Activated naive CD4-positive, alpha-beta T cell (primary cell): ENCODE results near the gene LACTB.

Experiments
- DNase-seq, 4 experiments: peaks; one replicate each; lab custom pipeline; 2025; lab: John Stamatoyannopoulos, UW

Gene LACTB

DNA sequence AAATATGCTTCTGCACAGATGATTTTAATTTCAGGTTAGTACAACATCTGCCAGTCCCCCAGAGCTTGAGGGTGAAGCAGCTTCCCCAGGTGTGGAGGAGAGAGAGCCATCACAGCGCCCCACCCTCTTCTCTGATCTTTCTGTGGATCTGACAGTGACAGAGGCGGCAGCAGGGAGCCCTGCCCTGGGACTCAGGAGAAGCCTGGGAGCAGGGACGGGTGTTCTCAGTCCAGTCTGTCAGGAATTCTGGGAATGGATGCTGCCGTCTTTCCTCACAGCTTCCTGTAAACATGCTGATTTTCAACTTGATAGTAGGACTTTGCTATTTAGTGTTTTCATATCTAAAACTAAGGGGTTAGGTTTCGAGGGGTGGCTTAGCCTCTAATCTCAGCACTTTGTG is 56.4 kb downstream of the LACTB start:
- no peak for DNase-seq

DNA sequence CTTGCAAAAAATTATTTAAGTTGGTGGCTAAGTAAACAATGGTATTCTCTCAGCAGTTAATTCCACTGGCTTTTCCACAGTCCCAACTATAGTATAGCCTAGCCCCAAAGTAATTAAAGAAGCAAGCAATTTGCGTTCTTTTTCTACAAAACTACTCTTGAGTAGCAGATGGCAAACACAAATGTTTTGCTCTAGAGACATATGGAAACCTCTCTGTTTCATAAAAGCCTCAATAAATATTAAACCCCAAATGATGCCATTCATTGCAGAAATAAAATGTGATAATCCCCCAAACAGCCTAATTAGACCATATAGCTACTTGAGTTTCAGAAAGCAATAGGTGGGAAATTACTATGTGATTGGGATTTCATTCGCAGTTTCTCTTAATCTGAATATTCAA is 59.1 kb downstream of the LACTB start:
- no peak for DNase-seq

- no peak for DNase-seq
These were observed 60.0 kb downstream of the LACTB start for GRCh38 chr15:63181648-63182047.

DNA sequence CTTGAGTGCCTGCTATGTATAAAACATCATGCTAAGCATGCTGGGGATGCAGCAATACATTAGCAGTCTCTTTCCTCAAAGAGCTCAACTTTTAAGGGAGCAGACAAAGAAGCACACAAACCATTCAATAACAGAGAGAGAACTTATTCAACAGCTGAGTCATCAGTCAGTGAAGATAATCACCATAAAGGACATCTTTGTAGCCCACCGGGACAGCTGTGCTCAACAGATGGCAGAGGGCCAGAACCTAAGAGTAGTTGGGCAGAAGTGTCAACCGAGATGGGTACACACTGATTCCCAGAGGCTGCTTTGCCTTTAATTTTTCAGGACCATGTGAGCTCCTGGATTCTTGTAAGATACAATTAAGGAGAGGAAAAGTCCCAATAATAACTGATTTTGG is 63.5 kb downstream of the LACTB start:
- DNase-seq, result no peak

DNA sequence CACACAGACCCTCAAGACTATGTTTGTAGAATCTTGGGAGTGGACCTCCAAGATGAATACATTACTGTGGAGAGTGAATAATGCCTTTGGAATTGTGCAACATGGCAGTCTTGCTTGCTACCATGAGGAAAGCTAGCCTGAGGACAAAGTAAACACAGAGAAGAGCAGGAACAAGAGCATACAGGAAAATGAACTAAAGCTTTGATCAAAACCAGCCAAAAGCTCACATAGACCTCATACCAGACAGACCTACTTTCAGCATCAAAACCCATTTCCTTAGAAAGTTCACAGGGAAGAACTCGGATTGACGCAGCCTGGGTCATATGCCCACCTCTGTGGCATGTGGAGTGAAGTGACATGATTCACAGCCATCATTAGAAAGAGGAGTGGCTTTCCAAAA is 64.4 kb downstream of the LACTB start:
- no peak for DNase-seq

- no peak for DNase-seq
These were observed 66.0 kb downstream of the LACTB start for GRCh38 chr15:63187589-63188226.

- no peak for DNase-seq
These were observed 66.7 kb downstream of the LACTB start for GRCh38 chr15:63188247-63188925.

GRCh38 chr15:63188926-63189871 is 67.5 kb downstream of the LACTB start, which contains the start of gene RAB8B:
Gene RAB8B (plus strand): TSS chr15:63189606. CDS start chr15:63189625, 19 bp downstream.
- DNase-seq, result peak; percentile 95 to 98 (median 96)

DNA sequence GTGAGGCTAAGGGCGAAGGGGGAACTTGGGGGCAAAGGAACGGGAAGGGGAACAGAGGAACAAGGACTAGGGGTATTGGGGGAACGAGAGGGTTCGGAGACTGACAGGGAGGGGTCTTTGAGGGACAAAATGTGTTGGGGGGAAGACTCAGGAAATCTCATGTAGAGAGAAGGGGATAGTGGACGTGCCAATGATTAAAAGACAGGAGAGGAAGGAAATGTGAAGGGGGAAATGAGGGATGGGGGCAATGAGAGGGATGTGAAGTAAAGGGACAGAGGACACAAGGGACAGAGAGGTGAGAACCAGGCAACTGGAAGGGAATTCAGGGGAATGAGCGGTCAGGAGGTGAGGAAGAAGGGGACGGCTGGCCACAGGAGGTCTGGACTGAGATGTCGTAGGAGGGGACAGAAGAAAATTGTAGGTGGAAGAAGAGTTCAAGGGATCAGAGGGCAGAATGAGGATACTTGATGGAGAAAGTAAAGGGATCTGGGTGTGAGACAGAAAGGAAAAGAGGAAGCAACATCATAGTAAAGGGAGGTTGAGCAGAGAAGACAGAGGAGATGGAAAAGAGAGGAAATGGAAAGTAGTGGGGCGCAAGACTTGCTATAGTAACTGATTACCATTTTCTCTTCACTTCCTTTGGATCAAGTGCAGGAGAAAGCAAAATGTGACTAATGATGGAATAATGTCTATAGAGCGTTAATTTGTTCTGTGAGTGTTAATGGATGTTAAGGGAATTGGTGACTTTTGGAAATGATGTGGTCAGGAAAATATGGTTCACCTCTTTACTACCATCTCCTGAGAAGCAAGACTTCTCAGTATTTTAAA is 68.5 kb downstream of the LACTB start:
- DNase-seq, result no peak

- DNase-seq, result no peak
These were observed 69.3 kb downstream of the LACTB start for GRCh38 chr15:63190769-63191649.
